Smooth muscle cell of the pulmonary artery (primary cell): ENCODE measurements around the gene CLDN4. TPM values are rescaled to one million over a fixed set of nuclear protein-coding genes. Genes with fewer than 3 reads are reported as not detected.

Source experiments
- total RNA-seq: library from RNA; depleted of rRNA; stranded (reverse); fragments of >200 nt; gene quantifications from 2 replicates; pipeline ENCODE4 v1.2.3, GENCODE V29; 2014

The CLDN4 gene
- 0.26 TPM in 2 replicates for total RNA-seq

GRCh38 chr7:73830681-73831583 lies at the start of gene CLDN4:
Gene CLDN4, plus strand, starts transcription at chr7:73830996. Its CDS starts 206 bp downstream, at chr7:73831202.

GRCh38 chr7:73842067-73842976 lies 11.5 kb downstream of the CLDN4 start, which contains the start of gene METTL27:
Gene METTL27, minus strand, starts transcription at chr7:73842516. Its CDS starts 376 bp downstream, at chr7:73842140.

GRCh38 chr7:73860859-73861258 lies 30.1 kb downstream of the CLDN4 start, which contains the start of gene TMEM270:
Gene TMEM270, plus strand, starts transcription at chr7:73861159. Its CDS starts 36 bp downstream, at chr7:73861195.

Other genes starting within 250 kb of the CLDN4 start
- 0.03 and 0.39 TPM in 2 replicates for gene MLXIPL, start 206.5 kb upstream of the CLDN4 start, total RNA-seq
- 4.1 and 5.7 TPM in 2 replicates for gene VPS37D, start 163.2 kb upstream of the CLDN4 start, total RNA-seq
- gene DNAJC30, start 147.5 kb upstream of the CLDN4 start, total RNA-seq, result 3.0 and 3.5 TPM in 2 replicates
- gene BUD23, start 147.4 kb upstream of the CLDN4 start, total RNA-seq, result 37.6 and 43.0 TPM in 2 replicates
- 23.0 and 40.8 TPM in 2 replicates for gene STX1A, start 111.3 kb upstream of the CLDN4 start, total RNA-seq
- gene ABHD11, start 92.2 kb upstream of the CLDN4 start, total RNA-seq, result 6.5 and 7.5 TPM in 2 replicates
- gene CLDN3, start 60.7 kb upstream of the CLDN4 start, total RNA-seq, result not detected in 2 replicates
- 1.9 and 2.9 TPM in 2 replicates for gene METTL27, start 11.5 kb downstream of the CLDN4 start, total RNA-seq
- not detected in 2 replicates for gene TMEM270, start 30.2 kb downstream of the CLDN4 start, total RNA-seq
- 82.6 and 158 TPM in 2 replicates for gene ELN, start 197.2 kb downstream of the CLDN4 start, total RNA-seq